Measurements from ENCODE around the gene MATCAP1. TPM values are rescaled to one million over a fixed set of nuclear protein-coding genes. Genes with fewer than 3 reads are reported as not detected.
A peak's percentile ranks its signal among the peaks of the same experiment; 100 is the strongest.

MATCAP1 gene
- polyA plus RNA-seq, 1 of the 3 experiments (the other 2 are of a cell fraction): 68.5 TPM

- H3K9me3 ChIP-seq: no peaks in the 10 kb centered on the region
- peaks cover 8 to 11% of the 10 kb centered on the region in 2 experiments; a peak in 2 of 4 replicates for H3K4me1 ChIP-seq (ENCODE audit: control insufficient read depth in 1 of 2, insufficient read depth in 2 of 2, low read depth in 1 of 2, low read length in 1 of 2)
- no peaks in the 10 kb centered on the region for H4K20me1 ChIP-seq (ENCODE audit: insufficient read depth)
- CTCF ChIA-PET: interaction anchor here (0.6 to 1.4 kb wide), 5 partner anchors 11 to 190 kb away, joined by 3 to 5 read pairs (median 3); partner anchors contain the start of gene TMEM208
- H3K9ac ChIP-seq: no peak overlapping the region
- peak overlapping the region in 1 of 2 experiments; percentile 30; a peak in 1 of 4 replicates for H3K27ac ChIP-seq (ENCODE audit: low read depth in 2 of 2, low read length in 1 of 2)
- no peaks in the 10 kb centered on the region for H3K79me2 ChIP-seq (ENCODE audit: insufficient read depth)
- no peak overlapping the region for H3K4me2 ChIP-seq
- H3K36me3 ChIP-seq (replicated peaks in 1 of 2; ENCODE audit: control insufficient read depth in 1 of 2, insufficient read depth in 2 of 2, low read length in 1 of 2): peaks cover 0 to 17% of the 10 kb centered on the region in 2 experiments
- H3F3A ChIP-seq (replicated peaks; ENCODE audit: insufficient read depth): peaks cover 4% of the 10 kb centered on the region
- no peaks in the 10 kb centered on the region for H3K27me3 ChIP-seq (ENCODE audit: insufficient read depth)
- 57% methylated on average over 7 of the region's 21 CpGs for WGBS (ENCODE audit: low lambda C conversion rate)
- no peak overlapping the region for H3K4me3 ChIP-seq (ENCODE audit: low read depth in 2 of 2, low read length in 1 of 2)
- no peaks in the 10 kb centered on the region for H3K9me2 ChIP-seq
- POLR2A ChIA-PET: interaction anchor here (1.0 to 4.0 kb wide), 5 partner anchors 8 to 20 kb away, joined by 4 to 21 read pairs (median 7); partner anchors contain the start of gene TMEM208
- peak; percentile 52 for DNase-seq
- no peak overlapping the region for H2AFZ ChIP-seq (ENCODE audit: low read depth)
- TF ChIP-seq TEAD4 (IDR thresholded peaks at IDR 0.05; ENCODE audit: borderline replicate concordance, insufficient read depth): no peak
- no peak for TF ChIP-seq EZH2phosphoT487 (IDR thresholded peaks at IDR 0.05; ENCODE audit: borderline replicate concordance, low read depth)
- no peak for TF ChIP-seq RXRA (IDR thresholded peaks at IDR 0.05; ENCODE audit: borderline replicate concordance, low read depth)
- TF ChIP-seq JUND (IDR thresholded peaks at IDR 0.05): no peak
- TF ChIP-seq IRF3 (IDR thresholded peaks at IDR 0.05; ENCODE audit: low read depth, low read length): no peak
- TF ChIP-seq FOSL2 (IDR thresholded peaks at IDR 0.05; ENCODE audit: borderline replicate concordance, low read depth): no peak
- no peak for TF ChIP-seq RFX5 (IDR thresholded peaks at IDR 0.05; ENCODE audit: low read length)
- no peak for TF ChIP-seq RAD21 (IDR thresholded peaks at IDR 0.05; ENCODE audit: low read length)
- TF ChIP-seq, protein P1, sequence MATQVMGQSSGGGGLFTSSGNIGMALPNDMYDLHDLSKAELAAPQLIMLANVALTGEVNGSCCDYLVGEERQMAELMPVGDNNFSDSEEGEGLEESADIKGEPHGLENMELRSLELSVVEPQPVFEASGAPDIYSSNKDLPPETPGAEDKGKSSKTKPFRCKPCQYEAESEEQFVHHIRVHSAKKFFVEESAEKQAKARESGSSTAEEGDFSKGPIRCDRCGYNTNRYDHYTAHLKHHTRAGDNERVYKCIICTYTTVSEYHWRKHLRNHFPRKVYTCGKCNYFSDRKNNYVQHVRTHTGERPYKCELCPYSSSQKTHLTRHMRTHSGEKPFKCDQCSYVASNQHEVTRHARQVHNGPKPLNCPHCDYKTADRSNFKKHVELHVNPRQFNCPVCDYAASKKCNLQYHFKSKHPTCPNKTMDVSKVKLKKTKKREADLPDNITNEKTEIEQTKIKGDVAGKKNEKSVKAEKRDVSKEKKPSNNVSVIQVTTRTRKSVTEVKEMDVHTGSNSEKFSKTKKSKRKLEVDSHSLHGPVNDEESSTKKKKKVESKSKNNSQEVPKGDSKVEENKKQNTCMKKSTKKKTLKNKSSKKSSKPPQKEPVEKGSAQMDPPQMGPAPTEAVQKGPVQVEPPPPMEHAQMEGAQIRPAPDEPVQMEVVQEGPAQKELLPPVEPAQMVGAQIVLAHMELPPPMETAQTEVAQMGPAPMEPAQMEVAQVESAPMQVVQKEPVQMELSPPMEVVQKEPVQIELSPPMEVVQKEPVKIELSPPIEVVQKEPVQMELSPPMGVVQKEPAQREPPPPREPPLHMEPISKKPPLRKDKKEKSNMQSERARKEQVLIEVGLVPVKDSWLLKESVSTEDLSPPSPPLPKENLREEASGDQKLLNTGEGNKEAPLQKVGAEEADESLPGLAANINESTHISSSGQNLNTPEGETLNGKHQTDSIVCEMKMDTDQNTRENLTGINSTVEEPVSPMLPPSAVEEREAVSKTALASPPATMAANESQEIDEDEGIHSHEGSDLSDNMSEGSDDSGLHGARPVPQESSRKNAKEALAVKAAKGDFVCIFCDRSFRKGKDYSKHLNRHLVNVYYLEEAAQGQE (IDR thresholded peaks at IDR 0.05; ENCODE audit: low read depth, low read length): no peak
- TF ChIP-seq TCF12 (IDR thresholded peaks at IDR 0.05): no peak
- TF ChIP-seq NRF1 (IDR thresholded peaks at IDR 0.05; ENCODE audit: low read depth, low read length): no peak
- no peak for TF ChIP-seq GABPA (IDR thresholded peaks at IDR 0.05; ENCODE audit: low read depth)
- TF ChIP-seq SMC3 (IDR thresholded peaks at IDR 0.05; ENCODE audit: low read depth, low read length): no peak
- no peak for TF ChIP-seq RCOR1 (IDR thresholded peaks at IDR 0.05; ENCODE audit: low read length)
Observed at GRCh38 chr16:67207249-67208091, 23.7 kb upstream of the MATCAP1 start.

All from SK-N-SH (cell line).